Stimulated activated CD4-positive, alpha-beta T cell treated with anti-CD3 and anti-CD28 coated beads, Interleukin-15, amount 100 ng/mL, for 24 hours (primary cell): ENCODE data around the gene CCL25.

Experiments
- DNase-seq: peaks from one replicate; pipeline ENCODE4 v3.0.0-alpha.2; 2020

CCL25 gene

DNA sequence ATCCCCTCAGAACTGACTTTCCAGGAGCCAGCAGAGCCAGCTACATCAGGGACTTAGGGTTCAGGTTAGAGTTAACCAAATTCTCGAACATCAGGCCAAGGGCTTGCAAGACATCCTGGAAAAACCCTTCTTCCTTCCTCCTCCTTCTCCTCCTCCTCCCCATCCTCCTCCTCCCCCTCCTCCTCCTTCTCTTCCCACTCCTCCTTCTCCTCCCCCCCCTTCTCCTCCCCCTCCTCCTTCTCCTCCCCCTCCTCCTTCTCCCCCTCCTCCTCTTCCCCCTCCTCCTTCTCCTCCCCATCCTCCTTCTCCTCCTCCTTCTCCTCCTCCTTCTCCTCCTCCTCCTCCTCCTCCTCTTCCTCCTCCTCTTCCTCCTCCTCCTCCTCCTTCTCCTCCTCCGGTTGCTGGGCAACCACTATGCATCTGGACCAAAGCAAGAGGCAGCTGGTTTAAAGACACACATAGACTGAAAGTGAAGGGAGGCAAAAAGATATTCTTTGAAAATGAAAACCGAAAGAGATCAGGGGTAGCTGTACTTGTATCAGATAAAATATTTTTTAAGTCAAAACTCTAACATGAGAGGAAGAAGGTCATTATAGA, 5.9 kb upstream of the CCL25 start:
- no peak for DNase-seq

DNA sequence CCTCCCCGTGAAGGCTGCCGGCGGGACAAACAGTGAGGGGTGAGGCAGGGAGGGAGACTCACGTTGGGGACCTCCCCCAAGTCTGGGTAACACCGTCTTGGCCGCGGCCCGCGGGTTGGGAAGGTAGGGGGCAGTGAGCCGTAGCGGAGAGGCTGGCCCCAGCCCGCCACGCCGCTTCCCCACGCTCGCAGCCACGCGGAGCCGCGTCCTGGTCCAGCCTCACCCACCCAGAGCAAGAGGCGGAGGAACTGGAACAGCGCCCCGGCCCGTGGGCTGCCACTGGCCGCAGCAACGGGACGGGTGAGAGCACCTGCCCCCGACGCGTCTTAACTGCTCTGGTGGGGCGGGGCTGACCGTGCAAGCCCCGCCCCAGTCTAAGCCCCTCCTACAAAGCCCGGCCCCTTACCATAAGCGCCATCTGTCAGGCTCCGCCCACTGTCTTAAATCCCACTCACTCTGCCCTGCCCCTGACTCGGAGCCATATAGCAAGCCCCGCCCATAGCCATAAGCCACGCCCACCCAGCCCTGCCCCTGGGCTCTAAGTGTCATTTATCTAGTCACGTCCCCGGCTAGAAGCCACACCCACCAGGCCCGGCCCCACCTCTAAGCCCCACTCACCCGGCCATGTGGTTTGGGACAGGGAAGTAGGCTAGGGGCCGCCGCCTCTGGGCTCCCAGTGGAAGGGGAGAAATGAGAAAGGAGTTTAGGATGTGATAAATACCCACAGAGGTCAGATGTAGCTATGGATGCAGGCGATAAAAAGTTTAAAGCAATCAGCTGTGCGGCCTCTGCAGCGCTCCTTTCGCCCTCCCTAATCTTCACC, 2.1 kb upstream of the CCL25 start:
- peak; percentile 94 for DNase-seq

DNA sequence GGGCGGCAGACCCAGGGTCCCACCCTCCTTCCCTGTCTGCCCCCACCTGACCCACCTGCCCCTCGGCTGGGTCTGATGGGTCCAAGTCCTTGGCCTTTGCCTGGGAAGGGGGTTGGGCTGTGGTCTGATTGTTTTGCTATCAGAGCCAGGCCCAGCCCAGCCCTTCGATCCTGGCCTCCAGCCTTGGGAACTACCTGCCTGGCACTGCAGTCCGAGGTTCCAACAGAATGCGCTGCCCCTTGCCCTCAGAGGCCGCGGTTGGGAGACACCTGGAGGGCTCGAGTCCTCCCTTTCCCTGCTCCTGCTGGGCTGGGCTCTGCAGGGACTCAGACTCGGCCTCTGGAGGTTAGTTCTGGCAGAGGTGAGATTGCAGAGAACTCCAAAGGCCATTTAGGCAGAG, 1.6 kb downstream of the CCL25 start:
- no peak for DNase-seq

DNA sequence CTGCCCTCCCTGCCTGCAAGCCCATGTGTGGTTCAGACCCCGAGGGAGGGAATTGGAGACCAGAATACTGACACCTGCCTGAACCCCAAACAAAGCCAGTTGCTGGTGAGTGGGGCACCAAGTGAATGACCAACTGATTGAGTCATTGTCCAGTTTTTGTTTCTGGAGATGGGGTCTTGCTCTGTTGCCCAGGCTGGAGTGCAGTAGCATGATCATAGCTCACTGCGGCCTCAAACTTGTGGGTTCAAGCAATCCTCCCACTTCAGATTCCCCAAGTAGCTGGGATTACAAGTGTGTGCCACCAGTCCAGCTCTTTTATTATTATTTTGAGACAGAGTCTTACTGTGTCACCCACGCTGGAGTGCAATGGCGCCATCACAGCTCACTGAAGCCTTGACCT, 4.0 kb downstream of the CCL25 start:
- no peak for DNase-seq

DNA sequence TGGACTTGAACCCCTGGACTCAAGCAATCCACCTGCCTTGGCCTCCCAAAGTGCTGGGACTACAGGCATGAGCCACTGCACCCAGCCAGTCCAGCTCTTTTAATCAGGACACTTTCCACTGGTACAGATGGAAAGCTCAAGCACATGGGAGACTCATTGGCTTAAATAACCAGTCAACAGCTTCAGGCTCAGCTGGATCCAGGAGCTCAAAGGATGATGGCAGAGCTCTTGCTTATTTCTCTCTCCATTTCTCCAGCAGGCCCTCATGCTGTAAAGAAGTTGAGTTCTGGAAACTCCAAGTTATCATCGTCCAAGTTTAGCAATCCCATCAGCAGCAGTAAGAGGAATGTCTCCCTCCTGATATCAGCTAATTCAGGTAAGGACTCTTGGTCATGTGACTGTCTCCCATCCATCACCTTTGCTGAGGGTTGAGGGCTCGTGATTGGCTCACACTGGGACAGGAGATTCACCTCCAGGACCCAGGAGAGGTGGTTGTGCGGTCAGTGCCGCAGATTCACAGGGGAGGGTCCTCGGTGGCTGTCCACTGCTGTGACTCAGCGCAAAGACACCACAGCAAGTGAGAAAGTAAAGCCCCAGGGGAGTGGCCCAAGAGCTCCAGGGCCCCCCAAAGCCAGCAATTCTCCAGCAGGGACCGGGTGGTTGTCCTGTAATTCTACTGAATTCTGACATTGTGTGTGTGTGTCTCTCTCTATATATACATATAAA, 5.1 kb downstream of the CCL25 start:
- DNase-seq, result no peak

DNA sequence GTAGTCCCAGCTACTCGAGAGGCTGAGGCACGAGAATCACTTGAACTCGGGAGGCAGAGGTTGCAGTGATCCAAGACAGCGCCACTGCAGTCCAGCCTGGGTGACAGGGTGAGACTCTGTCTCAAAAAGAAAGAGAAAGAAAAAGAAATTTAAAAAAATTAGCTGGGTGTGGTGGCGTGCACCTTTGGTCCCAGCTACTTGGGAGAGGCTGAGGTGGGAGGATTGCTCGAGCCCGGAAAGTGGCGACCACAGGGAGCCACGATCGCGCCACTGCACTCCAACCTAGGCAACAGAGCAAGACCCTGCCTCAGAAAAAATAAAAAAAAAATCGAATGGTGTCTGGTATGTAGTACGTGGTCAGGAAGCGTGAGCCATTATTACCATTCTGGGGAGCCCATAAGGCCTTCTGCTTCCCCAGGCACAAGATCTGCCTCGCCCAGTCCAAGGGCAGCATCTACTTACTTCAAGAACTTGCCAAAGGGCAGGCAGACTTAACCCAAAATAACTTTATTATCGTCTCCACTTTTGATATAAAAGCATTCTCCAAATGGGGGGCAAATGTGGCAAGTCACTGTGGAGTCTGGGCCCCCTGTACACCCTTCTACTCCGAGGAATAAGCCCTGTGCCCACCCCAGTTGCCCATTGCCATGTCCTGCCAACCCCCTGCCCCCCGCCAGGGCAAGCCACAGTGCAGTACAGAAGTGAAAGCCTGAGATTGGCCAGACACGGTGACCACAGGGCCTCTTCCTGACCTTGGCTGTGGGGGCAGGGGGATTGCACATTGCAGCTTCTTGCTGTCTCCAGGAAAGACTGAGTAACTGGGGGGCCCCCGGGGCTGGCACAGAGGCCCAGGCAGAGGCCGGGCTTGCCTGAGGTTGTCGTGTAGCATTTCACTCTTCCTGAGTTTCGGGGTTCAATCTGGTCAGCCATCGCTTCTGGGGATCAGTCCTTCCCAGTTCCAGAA, 12.6 kb downstream of the CCL25 start:
- no peak for DNase-seq

DNA sequence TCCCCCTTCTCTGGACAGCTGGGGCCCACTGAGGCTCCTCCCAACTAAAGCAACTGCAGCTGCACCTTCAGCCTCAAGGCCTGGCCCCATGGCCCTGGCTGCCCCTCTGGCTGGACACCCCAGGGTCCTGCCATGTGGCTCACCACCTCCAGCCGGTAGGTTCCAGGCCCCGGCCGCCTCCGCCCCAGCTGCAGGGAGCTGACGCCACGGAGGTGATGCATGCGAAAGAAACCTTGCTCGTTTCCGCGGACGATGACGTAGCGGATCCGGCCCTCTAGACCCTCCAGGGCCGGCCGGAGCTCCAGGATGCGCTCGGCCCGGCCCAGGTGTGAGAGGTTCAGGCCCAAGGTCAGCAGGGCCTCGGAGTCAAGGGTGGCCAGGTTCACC, 13.3 kb downstream of the CCL25 start:
- no peak for DNase-seq

DNA sequence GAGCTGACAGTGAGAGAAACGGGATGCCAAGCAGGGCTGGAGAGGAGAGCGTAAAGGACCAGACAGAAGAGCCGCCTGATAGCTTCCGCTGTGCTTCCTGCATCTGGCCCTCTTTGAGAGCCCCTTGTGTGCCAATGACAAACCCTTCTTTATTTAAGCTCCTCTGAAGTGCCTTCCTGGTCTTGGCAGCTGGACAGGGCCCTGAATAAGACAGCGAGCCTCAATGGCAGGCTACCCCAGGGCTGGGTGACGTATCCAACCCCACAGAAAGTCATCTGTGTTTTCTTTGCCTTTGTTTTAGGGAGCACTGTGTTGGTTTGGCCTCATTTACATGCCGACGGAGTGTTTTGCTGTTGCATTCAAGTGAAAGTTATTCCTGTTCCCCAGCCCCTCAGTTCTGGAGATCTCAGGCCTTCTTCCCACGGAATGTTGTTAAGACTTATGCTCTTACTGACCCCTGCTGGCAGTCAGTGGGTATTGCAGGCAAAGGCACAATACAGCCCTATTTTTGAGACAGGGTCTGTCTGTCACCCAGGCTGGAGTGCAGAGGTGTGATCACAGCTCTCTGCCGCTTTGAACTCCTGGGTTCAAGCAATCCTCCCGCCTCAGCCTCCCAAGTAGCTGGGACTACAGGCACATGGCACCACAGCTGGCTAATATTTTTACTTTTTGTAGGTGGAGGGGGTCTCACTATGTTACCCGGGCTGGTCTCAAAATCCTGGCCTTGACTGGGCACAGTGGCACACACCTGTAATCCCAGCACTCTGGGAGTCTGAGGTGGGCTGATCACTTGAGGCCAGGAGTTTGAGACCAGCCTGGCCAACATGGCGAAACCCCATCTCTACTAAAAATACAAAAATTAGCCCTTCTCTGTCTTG, 16.8 kb downstream of the CCL25 start:
- peak; percentile 41 for DNase-seq

DNA sequence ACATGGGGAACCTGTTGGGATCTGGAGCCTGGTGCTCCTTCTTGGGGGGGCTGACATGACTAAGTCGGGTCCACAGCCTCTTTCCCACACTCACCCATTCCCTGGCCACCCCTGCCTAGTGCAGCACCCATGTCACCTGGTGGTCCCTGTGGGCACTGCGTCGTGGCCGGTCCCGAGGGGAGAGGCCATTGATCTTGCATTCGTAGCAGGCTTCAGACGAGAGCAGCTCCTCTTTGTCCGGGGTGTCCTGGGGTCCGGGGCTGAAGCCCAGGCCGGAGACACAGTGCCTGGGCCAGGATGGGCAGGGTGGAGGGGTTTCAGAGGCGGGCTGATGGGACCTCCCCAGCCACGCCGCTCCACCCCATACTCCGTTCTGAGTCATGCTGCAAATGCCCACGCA, 19.4 kb downstream of the CCL25 start:
- no peak for DNase-seq

DNA sequence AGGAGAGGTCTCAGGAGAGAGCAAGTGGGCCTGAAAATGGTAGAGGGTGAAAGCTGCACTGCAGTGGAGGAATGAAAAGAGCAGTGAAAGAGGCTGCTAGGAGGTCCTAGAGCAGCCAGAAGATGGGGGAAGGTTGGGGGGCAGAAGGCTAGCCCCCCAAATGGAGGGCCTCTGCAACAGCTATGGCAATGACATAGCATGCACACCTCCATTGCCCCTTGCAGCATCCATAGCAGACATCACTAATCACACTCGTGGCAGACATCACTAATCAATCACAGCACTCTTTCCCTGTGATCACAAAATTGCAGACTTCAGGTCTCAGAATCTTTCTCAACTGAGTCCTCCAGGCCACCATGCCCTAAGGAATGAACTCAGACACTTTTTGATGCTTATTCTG, 21.9 kb downstream of the CCL25 start:
- no peak for DNase-seq

DNA sequence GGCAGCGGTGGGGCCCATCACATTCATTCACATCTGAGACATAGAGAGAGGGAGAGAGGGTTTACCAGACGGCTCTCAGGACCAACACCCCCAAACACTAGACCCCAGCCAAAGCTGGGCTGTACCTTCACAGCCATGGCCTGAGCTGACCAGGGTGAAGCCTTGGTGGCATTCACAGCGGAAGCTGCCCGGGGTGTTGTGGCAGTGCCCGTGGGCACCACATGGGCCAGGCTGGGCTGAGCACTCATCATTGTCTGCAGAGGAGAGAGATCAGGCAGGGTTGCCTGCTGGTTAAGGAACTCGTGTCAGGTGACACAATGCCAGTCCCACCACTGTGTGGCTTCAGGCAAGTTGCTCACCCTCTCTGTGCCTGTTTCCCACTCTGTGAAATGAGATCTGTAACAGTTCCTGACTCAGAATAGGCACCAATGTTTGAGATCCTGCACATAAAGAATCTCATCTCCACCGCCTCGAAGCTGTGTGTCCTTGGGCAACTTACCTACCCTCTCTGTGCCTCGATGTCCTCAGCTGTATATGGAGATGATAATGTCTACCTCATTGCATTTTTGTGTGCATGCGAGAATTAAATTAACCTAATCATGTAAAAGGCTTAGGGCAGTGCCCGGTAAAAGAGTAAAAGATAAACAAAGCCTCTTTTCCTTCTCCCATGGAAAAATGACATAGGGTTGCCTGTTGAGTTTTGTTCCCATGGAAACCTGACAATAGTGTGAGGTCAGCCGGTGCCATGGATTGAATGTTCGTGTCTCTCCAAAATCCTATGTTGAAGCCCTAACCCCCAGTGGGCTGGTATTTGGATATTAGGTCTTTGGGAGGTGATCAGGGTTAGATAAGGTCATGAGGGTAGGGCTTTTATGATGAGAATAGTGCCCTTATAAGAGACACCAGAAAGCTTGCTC, 22.9 kb downstream of the CCL25 start:
- DNase-seq, result no peak

DNA sequence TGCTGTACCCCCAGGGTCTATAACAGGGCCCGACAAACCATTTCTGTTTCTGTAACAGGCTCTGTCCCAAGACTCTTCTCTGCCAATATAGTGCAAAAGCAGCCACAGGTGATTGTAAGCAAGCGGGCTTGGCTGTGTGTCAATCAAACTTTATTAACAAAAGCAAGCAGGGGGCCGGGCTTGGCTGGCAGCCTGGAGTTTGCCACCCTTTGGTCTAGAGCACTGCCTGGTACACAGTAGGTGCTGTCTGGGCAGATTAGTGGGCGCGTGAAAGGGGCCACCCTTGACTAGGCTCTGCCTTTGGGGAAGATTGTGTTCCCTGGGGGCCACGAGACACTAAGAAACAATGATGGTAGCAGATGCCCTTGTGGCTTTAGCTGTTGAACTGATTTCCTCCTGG, 27.4 kb downstream of the CCL25 start:
- DNase-seq, result no peak

DNA sequence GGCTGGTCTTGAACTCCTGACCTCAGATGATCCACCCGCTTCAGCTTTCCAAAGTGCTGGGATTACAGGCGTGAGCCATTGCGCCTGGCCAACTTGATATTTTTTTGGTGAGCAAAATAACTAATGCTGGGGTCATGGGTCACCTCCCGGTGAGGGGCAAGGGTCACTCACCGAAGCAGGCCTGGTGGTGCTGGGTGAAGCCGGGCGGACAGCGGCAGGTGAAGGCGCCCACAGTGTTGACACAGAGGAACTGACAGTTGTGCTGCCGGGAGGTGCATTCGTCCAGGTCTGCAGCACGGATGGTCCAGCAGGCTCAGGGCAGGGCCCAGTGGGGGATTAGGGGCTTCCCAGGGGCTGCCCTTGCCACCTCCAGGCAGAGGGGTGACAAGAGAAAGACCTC, 28.3 kb downstream of the CCL25 start:
- no peak for DNase-seq

DNA sequence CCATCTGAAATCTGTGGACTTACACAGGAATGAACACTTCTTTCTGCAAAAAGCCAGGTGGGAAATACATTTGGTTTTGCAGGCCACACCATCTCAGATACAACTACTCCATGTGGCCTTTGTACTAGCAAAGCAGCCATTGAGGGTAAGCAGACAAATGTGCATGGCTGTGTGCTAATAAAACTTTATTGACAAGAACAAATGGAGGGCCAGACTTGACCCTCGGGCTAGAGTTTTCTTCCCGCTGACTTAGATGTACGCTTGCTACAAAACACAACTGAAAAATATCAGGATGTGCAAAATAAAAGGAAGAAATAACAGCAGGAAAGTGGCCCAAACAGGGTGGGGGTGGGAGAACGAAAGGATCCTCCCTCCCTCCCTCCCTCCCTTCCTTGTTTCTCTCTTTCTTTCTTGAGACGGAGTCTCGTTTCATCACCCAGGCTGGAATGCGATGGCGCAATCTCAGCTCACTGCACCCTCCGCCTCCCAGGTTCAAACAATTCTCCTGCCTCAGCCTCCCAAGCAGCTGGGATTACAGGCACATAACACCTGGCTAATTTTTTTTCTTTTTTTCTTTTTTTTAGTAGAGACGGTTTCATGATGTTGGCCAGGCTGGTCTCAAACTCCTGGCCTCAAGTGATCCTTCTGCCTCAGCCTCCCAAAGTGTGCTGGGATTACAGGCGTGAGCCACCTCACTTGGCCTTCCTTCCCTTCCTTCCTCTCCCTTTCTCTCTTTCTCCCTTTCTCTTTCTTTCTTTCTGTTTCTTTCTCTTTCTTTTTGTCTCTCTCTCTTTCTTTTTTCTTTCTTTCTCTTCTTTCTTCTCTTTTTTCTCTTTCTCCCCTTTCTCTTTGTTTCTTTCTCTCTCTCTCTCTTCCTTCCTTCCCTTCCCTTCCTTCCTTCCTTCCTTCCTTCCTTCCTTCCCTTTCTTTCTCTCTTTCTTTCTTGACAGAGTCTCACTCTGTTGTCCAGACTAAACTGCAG, 29.3 kb downstream of the CCL25 start:
- no peak for DNase-seq

DNA sequence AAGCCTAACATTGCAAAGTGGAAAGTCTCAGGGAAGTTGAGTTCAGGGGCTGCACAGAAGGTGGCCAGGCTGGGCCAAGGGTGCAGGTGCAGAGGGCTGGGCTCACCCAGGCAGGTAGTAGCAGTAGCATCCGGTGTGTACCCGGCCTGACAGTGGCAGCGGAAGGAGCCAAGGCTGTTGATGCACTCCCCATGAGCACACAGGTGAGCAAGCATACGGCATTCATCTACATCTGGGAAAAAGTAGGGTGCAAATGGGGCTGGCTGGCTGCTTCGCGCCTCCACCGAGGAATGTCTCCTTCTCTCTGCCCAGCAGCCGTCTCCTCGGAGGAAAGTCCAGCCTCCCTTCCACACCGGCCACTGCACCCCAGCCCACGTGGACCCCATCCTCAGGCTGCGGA, 30.6 kb downstream of the CCL25 start:
- DNase-seq, result no peak

DNA sequence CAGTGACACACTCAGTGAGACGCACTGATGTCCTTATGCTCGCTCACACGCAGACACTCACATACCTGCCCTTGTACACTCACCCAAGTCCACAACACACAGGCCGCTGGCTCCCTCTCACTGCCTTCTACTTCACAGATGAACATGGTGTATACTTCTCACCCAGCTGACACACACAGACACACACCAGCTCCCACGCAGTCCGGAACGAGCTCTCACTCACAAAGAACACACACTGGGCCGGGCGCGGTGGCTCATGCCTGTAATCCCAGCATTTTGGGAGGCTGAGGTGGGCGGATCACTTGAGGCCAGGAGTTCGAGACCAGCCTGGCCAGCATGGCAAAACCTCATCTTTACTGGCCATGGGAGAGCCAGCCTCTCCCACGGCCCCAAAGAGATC, 31.6 kb downstream of the CCL25 start:
- no peak for DNase-seq

DNA sequence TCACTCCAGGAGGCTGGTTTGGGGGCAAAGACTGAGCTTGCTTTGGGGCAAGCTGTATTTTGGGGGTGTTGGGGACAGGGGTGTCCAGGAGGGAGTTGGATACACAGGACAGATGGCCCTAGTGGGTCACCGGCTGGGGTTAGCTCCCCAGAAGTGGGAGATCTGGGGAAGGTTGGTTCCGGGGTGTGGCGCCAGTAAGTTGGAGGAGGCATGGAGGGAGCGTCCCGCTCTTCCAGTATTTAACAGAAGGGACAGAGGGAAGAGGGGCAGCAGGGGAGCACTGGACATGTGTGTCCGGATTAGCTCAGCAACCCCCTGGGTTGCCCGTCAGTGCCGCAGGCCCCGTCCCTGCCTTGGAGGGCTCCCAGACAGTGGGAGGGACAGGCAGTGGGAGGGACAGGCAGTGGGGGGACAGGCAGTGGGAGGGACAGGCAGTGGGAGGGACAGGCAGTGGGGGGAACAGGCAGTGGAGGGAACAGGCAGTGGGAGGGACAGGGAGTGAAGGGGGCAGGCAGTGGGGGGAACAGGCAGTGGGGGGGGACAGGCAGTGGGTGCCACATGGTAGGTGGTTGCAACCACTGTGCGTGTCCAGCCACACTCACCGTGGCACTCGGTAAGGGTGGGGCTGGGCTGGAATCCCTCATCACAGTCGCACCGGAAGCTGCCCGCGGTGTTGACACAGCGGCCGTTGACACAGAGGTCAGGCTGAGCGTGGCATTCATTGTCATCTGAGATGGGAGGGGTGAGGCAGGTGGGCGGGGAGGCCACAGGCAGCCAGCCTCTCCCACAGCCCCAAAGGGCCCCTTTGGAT, 33.2 kb downstream of the CCL25 start:
- peak; percentile 21 for DNase-seq

DNA sequence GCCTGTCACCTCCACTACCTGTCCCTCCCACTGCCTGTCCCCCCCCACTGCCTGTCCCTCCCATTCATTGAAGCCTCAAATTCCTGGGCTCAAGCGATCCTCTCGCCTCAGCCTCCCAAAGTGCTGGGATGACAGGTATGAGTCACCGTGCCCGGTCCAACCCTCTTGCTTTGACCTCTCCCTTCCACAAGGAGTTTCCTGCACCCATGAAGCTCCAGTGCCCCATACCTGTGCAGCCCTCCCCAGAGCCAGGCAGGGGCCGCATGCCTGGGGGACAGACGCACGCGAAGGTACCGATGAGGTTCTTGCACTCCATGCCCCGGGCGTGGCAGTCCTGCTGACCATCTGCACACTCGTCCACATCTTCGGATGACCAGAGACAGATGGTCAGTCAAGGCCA, 34.3 kb downstream of the CCL25 start:
- DNase-seq, result no peak

DNA sequence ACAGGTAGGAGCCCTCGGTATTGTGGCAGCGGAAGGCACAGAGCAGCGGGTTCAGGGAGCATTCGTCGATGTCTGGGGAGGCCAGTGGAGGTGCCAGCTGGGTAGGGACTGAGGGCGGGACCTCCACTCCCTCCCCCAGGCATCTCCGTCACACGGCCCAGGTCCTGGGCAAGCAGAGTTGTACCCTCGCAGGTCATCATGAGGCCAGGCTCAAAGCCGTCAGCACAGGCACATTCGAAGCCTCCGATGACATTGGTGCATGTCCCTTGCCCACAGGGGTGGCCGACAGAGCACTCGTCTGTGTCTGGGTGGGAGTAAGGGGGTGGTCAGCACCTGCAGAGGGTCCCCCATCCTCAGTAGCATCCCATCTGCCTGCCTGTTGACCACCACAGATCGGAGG, 35.3 kb downstream of the CCL25 start:
- DNase-seq, result no peak
